Activated naive CD8-positive, alpha-beta T cell treated with anti-CD3 and anti-CD28 coated beads, Interleukin-2, amount 10 ng/mL, durations not matched to agents 7 days and 5 days (primary cell): ENCODE data around the gene THRB. TPM values are rescaled to one million over a fixed set of nuclear protein-coding genes. Genes with fewer than 3 reads are reported as not detected.

ENCODE experiments used
- ATAC-seq: fragments of 150-1000 bp; cut with Tn5 transposase; one replicate; pipeline ENCODE4 v1.10.0; 2021; ENCODE audit warnings: low read depth, moderate library complexity
- POLR2A ChIA-PET: fragments of 350-600 bp; sonication (Branson Sonifier 250); formaldehyde crosslinking; loops from one replicate; lab custom pipeline; 2021; ENCODE audit warnings: antibody characterized with exemption; lab: Charles Lee
- DNase-seq: peaks from one replicate; pipeline ENCODE4 v3.0.0; 2021
- H3K27ac Mint-ChIP-seq: one replicate; pipeline ENCODE4 v1.8.0; 2022; ENCODE audit warnings: mild to moderate bottlenecking, mixed read lengths
- H3K27me3 Mint-ChIP-seq: one replicate; pipeline ENCODE4 v1.8.0; 2022; ENCODE audit warnings: mild to moderate bottlenecking, moderate library complexity, mixed read lengths
- H3K36me3 Mint-ChIP-seq: one replicate; pipeline ENCODE4 v1.8.0; 2021; ENCODE audit warnings: mild to moderate bottlenecking, mixed read lengths
- H3K4me1 Mint-ChIP-seq: one replicate; pipeline ENCODE4 v1.8.0; 2021; ENCODE audit warnings: mixed read lengths
- H3K4me3 Mint-ChIP-seq: one replicate; pipeline ENCODE4 v1.8.0; 2022; ENCODE audit warnings: mild to moderate bottlenecking, moderate library complexity, mixed read lengths
- H3K9me3 Mint-ChIP-seq: one replicate; pipeline ENCODE4 v1.8.0; 2021; ENCODE audit warnings: mixed read lengths
- total RNA-seq, 2 experiments: library from RNA; stranded (reverse); gene quantifications; one replicate each; pipeline ENCODE4 v1.2.3, GENCODE V29; 2021

Gene THRB
- total RNA-seq, 2 experiments from 2014 or later: not detected

GRCh38 chr3:24394754-24395153 lies 99.9 kb downstream of the THRB start:
- no peaks in the 10 kb centered on the region for H3K4me1 Mint-ChIP-seq
- H3K27ac Mint-ChIP-seq: no peak overlapping the region
- no peaks in the 10 kb centered on the region for H3K9me3 Mint-ChIP-seq
- POLR2A ChIA-PET: no interaction called here
- DNase-seq: no peak
- H3K36me3 Mint-ChIP-seq: no peaks in the 10 kb centered on the region
- ATAC-seq: no peak
- no peak overlapping the region for H3K4me3 Mint-ChIP-seq
- H3K27me3 Mint-ChIP-seq: no peaks in the 10 kb centered on the region

GRCh38 chr3:24393316-24393715 lies 101.3 kb downstream of the THRB start:
- POLR2A ChIA-PET: no interaction called here
- no peak for DNase-seq

GRCh38 chr3:24390169-24391130 lies 104.2 kb downstream of the THRB start:
- ATAC-seq (no peak), DNase-seq (no peak)
- H3K27ac Mint-ChIP-seq: no peak overlapping the region
- H3K4me3 Mint-ChIP-seq: no peak overlapping the region
- no peaks in the 10 kb centered on the region for H3K27me3 Mint-ChIP-seq
- H3K9me3 Mint-ChIP-seq: no peaks in the 10 kb centered on the region
- H3K4me1 Mint-ChIP-seq: no peaks in the 10 kb centered on the region
- H3K36me3 Mint-ChIP-seq: no peaks in the 10 kb centered on the region
- POLR2A ChIA-PET: no interaction called here

More at GRCh38 chr3:24393316-24393715, 101.3 kb downstream of the THRB start:
- no peaks in the 10 kb centered on the region for H3K36me3 Mint-ChIP-seq
- no peaks in the 10 kb centered on the region for H3K4me1 Mint-ChIP-seq
- no peak for ATAC-seq
- H3K4me3 Mint-ChIP-seq: no peak overlapping the region
- H3K27me3 Mint-ChIP-seq: no peaks in the 10 kb centered on the region
- H3K9me3 Mint-ChIP-seq: no peaks in the 10 kb centered on the region
- no peak overlapping the region for H3K27ac Mint-ChIP-seq

GRCh38 chr3:24389108-24390090 lies 105.3 kb downstream of the THRB start:
- DNase-seq: no peak
- ATAC-seq: no peak
- Mint-ChIP-seq H3K4me1 (no peaks in the 10 kb centered on the region), H3K4me3 (no peak overlapping the region), H3K9me3 (no peaks in the 10 kb centered on the region), H3K36me3 (no peaks in the 10 kb centered on the region), H3K27me3 (no peaks in the 10 kb centered on the region), H3K27ac (no peak overlapping the region)
- POLR2A ChIA-PET: no interaction called here

- POLR2A ChIA-PET: no interaction called here
- no peak for ATAC-seq
- Mint-ChIP-seq H3K27me3 (no peaks in the 10 kb centered on the region), H3K36me3 (no peaks in the 10 kb centered on the region), H3K9me3 (no peaks in the 10 kb centered on the region), H3K4me1 (no peaks in the 10 kb centered on the region), H3K27ac (no peak overlapping the region), H3K4me3 (no peak overlapping the region)
- no peak for DNase-seq
Measured at GRCh38 chr3:24388611-24389010, 106.0 kb downstream of the THRB start.

- Mint-ChIP-seq H3K4me3 (no peak overlapping the region), H3K36me3 (no peaks in the 10 kb centered on the region), H3K4me1 (no peaks in the 10 kb centered on the region), H3K27ac (no peak overlapping the region), H3K27me3 (no peaks in the 10 kb centered on the region), H3K9me3 (no peaks in the 10 kb centered on the region)
- ATAC-seq: no peak
- POLR2A ChIA-PET: no interaction called here
- DNase-seq: no peak
Measured at GRCh38 chr3:24388159-24388558, 106.5 kb downstream of the THRB start.

- H3K9me3 Mint-ChIP-seq: no peaks in the 10 kb centered on the region
- H3K36me3 Mint-ChIP-seq: no peaks in the 10 kb centered on the region
- H3K4me3 Mint-ChIP-seq: no peak overlapping the region
- no peaks in the 10 kb centered on the region for H3K4me1 Mint-ChIP-seq
- ATAC-seq (no peak), DNase-seq (no peak)
- no peaks in the 10 kb centered on the region for H3K27me3 Mint-ChIP-seq
- POLR2A ChIA-PET: no interaction called here
- no peak overlapping the region for H3K27ac Mint-ChIP-seq
Measured at GRCh38 chr3:24387493-24387892, 107.2 kb downstream of the THRB start.

GRCh38 chr3:24387000-24387399 lies 107.7 kb downstream of the THRB start:
- POLR2A ChIA-PET: no interaction called here
- H3K27ac Mint-ChIP-seq: no peak overlapping the region
- ATAC-seq: no peak
- no peak overlapping the region for H3K4me3 Mint-ChIP-seq
- no peaks in the 10 kb centered on the region for H3K36me3 Mint-ChIP-seq
- DNase-seq: no peak
- H3K4me1 Mint-ChIP-seq: no peaks in the 10 kb centered on the region
- no peaks in the 10 kb centered on the region for H3K27me3 Mint-ChIP-seq
- H3K9me3 Mint-ChIP-seq: no peaks in the 10 kb centered on the region

GRCh38 chr3:24386458-24386857 lies 108.2 kb downstream of the THRB start:
- no peaks in the 10 kb centered on the region for H3K9me3 Mint-ChIP-seq
- H3K4me3 Mint-ChIP-seq: no peak overlapping the region
- POLR2A ChIA-PET: no interaction called here
- no peak for DNase-seq
- no peaks in the 10 kb centered on the region for H3K4me1 Mint-ChIP-seq
- no peak overlapping the region for H3K27ac Mint-ChIP-seq
- no peaks in the 10 kb centered on the region for H3K36me3 Mint-ChIP-seq
- no peaks in the 10 kb centered on the region for H3K27me3 Mint-ChIP-seq
- ATAC-seq: no peak

- DNase-seq (no peak), ATAC-seq (no peak)
- Mint-ChIP-seq H3K36me3 (no peaks in the 10 kb centered on the region), H3K27me3 (no peaks in the 10 kb centered on the region), H3K27ac (no peak overlapping the region), H3K9me3 (no peaks in the 10 kb centered on the region), H3K4me1 (no peaks in the 10 kb centered on the region), H3K4me3 (no peak overlapping the region)
- POLR2A ChIA-PET: no interaction called here
Measured at GRCh38 chr3:24385012-24385615, 109.5 kb downstream of the THRB start.

- peaks cover 2% of the 10 kb centered on the region for H3K4me1 Mint-ChIP-seq
- POLR2A ChIA-PET: no interaction called here
- DNase-seq (no peak), ATAC-seq (no peak)
- no peak overlapping the region for H3K4me3 Mint-ChIP-seq
- no peaks in the 10 kb centered on the region for H3K9me3 Mint-ChIP-seq
- H3K27me3 Mint-ChIP-seq: peaks cover 2% of the 10 kb centered on the region
- H3K27ac Mint-ChIP-seq: no peak overlapping the region
- H3K36me3 Mint-ChIP-seq: no peaks in the 10 kb centered on the region
Measured at GRCh38 chr3:24382647-24383046, 112.0 kb downstream of the THRB start.

GRCh38 chr3:24379936-24380335 lies 114.7 kb downstream of the THRB start:
- Mint-ChIP-seq H3K4me3 (no peak overlapping the region), H3K9me3 (no peaks in the 10 kb centered on the region), H3K4me1 (peaks cover 2% of the 10 kb centered on the region), H3K27me3 (peaks cover 2% of the 10 kb centered on the region), H3K36me3 (no peaks in the 10 kb centered on the region), H3K27ac (no peak overlapping the region)
- DNase-seq (no peak), ATAC-seq (no peak)
- POLR2A ChIA-PET: no interaction called here

- Mint-ChIP-seq H3K27ac (no peak overlapping the region), H3K4me3 (no peak overlapping the region), H3K36me3 (no peaks in the 10 kb centered on the region), H3K9me3 (no peaks in the 10 kb centered on the region), H3K27me3 (peaks cover 2% of the 10 kb centered on the region), H3K4me1 (peaks cover 2% of the 10 kb centered on the region)
- ATAC-seq (no peak), DNase-seq (no peak)
- POLR2A ChIA-PET: no interaction called here
Measured at GRCh38 chr3:24378313-24378712, 116.3 kb downstream of the THRB start.
